ENCODE data around the gene ADGRA3. TPM values are rescaled to one million over a fixed set of nuclear protein-coding genes. Genes with fewer than 3 reads are reported as not detected.

Gene ADGRA3
- total and polyA plus RNA-seq, 2 donors (not counting 3 experiments of a cell fraction or from before 2014, with no cell fraction given): 17.2 to 36.2 TPM

- no peaks in the 10 kb centered on the region for H3K27me3 ChIP-seq (ENCODE audit: control insufficient read depth in 2 of 2, insufficient read depth in 2 of 2, low read length in 2 of 2)
- intact Hi-C loops (cut with micrococcal nuclease): no loop called here
- no peaks in the 10 kb centered on the region for H4K20me1 ChIP-seq (replicated peaks; ENCODE audit: control insufficient read depth, extremely low read depth, insufficient read depth, low read length)
- no peak overlapping the region for H3K9ac ChIP-seq (replicated peaks; ENCODE audit: extremely low read depth, insufficient read depth, low read length)
- no peaks in the 10 kb centered on the region for H3K4me1 ChIP-seq (ENCODE audit: control insufficient read depth, extremely low read depth, insufficient read depth, low read length)
- H3K4me3 ChIP-seq (replicated peaks in 1 of 3; ENCODE audit: insufficient read depth in 1 of 3, low read depth in 1 of 3, low read length in 3 of 3): no peak overlapping the region
- H3K9me1 ChIP-seq (replicated peaks; ENCODE audit: control insufficient read depth, extremely low read depth, insufficient read depth, low read length): no peaks in the 10 kb centered on the region
- H3K27ac ChIP-seq (ENCODE audit: insufficient read depth, low read depth, low read length): no peak overlapping the region
- dilution Hi-C loops (cut with MboI; ENCODE audit: extremely low pct_ligation_motif_present, low sequenced_read_pairs): no loop called here
- ChIA-PET CTCF (no interaction called here), POLR2A (no interaction called here)
- BruUV-seq (replicated peaks): no TSS peak
- FAIRE-seq: no peak
- H2AFZ ChIP-seq (ENCODE audit: low read depth, low read length): no peak overlapping the region
- no peaks in the 10 kb centered on the region for H3K36me3 ChIP-seq (ENCODE audit: control insufficient read depth in 2 of 2, extremely low read depth in 1 of 2, insufficient read depth in 2 of 2, low read length in 2 of 2)
- no peak for DNase-seq (ENCODE audit: low read depth, low spot score)
- H3K9me3 ChIP-seq (replicated peaks; ENCODE audit: control insufficient read depth, insufficient read depth, low read length): no peaks in the 10 kb centered on the region
- H3K79me2 ChIP-seq (ENCODE audit: control insufficient read depth, insufficient read depth, low read length): no peaks in the 10 kb centered on the region
- no peak for TF ChIP-seq GATA2 (IDR thresholded peaks at IDR 0.05; ENCODE audit: insufficient read depth, insufficient read length, low read depth, low read length)
- TF ChIP-seq POLR2A (IDR thresholded peaks at IDR 0.05; ENCODE audit: low read depth, low read length): no peak
- no peak for TF ChIP-seq CTCF (IDR thresholded peaks at IDR 0.05; ENCODE audit: extremely low read depth in 1 of 2, insufficient read depth in 1 of 2, low read depth in 1 of 2, low read length in 2 of 2)
- no peak for TF ChIP-seq POLR2AphosphoS5 (IDR thresholded peaks at IDR 0.05; ENCODE audit: insufficient read depth, low read depth, low read length)
- no peak for TF ChIP-seq FOS (IDR thresholded peaks at IDR 0.05; ENCODE audit: borderline replicate concordance, insufficient read depth, low read length)
- TF ChIP-seq MAX (IDR thresholded peaks at IDR 0.05; ENCODE audit: insufficient read depth, insufficient read length): no peak
- no peak for TF ChIP-seq JUN (IDR thresholded peaks at IDR 0.05; ENCODE audit: borderline replicate concordance, insufficient read depth, insufficient read length, low read depth)
- TF ChIP-seq EZH2 (IDR thresholded peaks at IDR 0.05; ENCODE audit: borderline replicate concordance, low read depth, low read length, severe bottlenecking): no peak
- no peak for TF ChIP-seq MYC (IDR thresholded peaks at IDR 0.05; ENCODE audit: low read depth, low read length)
- H3K4me2 ChIP-seq (ENCODE audit: insufficient read depth, low read length): no peak overlapping the region
These were observed 30.4 kb upstream of the ADGRA3 start for GRCh38 chr4:22546299-22546698.

All from endothelial cell of umbilical vein (primary cell).